SU-DHL-6 (cell line): Measurements from ENCODE around the gene NEUROD2.

Source experiments
- CTCF ChIP-seq: fragments of 200-600 bp; sonication (generic); IDR thresholded peaks from one replicate; pipeline ENCODE4 v1.5.1; 2017; ENCODE audit warnings: antibody characterized with exemption, mild to moderate bottlenecking, low read length, moderate library complexity; ENCODE audit not compliant: insufficient read depth, poor library complexity, severe bottlenecking
- EZH2phosphoT487 ChIP-seq: fragments of 200-600 bp; sonication (generic), shearing (Covaris generic); conservative IDR thresholded peaks from 2 replicates; pipeline ENCODE4 v1.6.1; 2018; ENCODE audit warnings: mild to moderate bottlenecking, antibody characterized with exemption, low read length, moderate library complexity, mixed read lengths

- TF ChIP-seq CTCF (no peak), EZH2phosphoT487 (no peak)
Observed at GRCh38 chr17:39572121-39572520, 35.6 kb downstream of the NEUROD2 start.
